Measurements from ENCODE around the gene REST.

Gene REST

DNA sequence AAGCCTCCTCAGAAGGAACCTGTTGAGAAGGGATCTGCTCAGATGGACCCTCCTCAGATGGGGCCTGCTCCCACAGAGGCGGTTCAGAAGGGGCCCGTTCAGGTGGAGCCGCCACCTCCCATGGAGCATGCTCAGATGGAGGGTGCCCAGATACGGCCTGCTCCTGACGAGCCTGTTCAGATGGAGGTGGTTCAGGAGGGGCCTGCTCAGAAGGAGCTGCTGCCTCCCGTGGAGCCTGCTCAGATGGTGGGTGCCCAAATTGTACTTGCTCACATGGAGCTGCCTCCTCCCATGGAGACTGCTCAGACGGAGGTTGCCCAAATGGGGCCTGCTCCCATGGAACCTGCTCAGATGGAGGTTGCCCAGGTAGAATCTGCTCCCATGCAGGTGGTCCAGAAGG lies 22.9 kb downstream of the REST start:
- no peak for TF ChIP-seq ZFP3 (CRISPR knock-in tag; IDR thresholded peaks at IDR 0.05)
- TF ChIP-seq, protein P1, sequence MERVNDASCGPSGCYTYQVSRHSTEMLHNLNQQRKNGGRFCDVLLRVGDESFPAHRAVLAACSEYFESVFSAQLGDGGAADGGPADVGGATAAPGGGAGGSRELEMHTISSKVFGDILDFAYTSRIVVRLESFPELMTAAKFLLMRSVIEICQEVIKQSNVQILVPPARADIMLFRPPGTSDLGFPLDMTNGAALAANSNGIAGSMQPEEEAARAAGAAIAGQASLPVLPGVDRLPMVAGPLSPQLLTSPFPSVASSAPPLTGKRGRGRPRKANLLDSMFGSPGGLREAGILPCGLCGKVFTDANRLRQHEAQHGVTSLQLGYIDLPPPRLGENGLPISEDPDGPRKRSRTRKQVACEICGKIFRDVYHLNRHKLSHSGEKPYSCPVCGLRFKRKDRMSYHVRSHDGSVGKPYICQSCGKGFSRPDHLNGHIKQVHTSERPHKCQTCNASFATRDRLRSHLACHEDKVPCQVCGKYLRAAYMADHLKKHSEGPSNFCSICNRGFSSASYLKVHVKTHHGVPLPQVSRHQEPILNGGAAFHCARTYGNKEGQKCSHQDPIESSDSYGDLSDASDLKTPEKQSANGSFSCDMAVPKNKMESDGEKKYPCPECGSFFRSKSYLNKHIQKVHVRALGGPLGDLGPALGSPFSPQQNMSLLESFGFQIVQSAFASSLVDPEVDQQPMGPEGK (CRISPR knock-in tag; IDR thresholded peaks at IDR 0.05; ENCODE audit: borderline replicate concordance) = no peak
- TF ChIP-seq, protein P2, sequence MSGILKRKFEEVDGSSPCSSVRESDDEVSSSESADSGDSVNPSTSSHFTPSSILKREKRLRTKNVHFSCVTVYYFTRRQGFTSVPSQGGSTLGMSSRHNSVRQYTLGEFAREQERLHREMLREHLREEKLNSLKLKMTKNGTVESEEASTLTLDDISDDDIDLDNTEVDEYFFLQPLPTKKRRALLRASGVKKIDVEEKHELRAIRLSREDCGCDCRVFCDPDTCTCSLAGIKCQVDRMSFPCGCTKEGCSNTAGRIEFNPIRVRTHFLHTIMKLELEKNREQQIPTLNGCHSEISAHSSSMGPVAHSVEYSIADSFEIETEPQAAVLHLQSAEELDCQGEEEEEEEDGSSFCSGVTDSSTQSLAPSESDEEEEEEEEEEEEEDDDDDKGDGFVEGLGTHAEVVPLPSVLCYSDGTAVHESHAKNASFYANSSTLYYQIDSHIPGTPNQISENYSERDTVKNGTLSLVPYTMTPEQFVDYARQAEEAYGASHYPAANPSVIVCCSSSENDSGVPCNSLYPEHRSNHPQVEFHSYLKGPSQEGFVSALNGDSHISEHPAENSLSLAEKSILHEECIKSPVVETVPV (CRISPR knock-in tag; IDR thresholded peaks at IDR 0.05) = no peak
- TF ChIP-seq ZNF70 (CRISPR knock-in tag; IDR thresholded peaks at IDR 0.05) = no peak
- no peak for TF ChIP-seq ESRRG (CRISPR knock-in tag; IDR thresholded peaks at IDR 0.05)
- TF ChIP-seq, protein P3, sequence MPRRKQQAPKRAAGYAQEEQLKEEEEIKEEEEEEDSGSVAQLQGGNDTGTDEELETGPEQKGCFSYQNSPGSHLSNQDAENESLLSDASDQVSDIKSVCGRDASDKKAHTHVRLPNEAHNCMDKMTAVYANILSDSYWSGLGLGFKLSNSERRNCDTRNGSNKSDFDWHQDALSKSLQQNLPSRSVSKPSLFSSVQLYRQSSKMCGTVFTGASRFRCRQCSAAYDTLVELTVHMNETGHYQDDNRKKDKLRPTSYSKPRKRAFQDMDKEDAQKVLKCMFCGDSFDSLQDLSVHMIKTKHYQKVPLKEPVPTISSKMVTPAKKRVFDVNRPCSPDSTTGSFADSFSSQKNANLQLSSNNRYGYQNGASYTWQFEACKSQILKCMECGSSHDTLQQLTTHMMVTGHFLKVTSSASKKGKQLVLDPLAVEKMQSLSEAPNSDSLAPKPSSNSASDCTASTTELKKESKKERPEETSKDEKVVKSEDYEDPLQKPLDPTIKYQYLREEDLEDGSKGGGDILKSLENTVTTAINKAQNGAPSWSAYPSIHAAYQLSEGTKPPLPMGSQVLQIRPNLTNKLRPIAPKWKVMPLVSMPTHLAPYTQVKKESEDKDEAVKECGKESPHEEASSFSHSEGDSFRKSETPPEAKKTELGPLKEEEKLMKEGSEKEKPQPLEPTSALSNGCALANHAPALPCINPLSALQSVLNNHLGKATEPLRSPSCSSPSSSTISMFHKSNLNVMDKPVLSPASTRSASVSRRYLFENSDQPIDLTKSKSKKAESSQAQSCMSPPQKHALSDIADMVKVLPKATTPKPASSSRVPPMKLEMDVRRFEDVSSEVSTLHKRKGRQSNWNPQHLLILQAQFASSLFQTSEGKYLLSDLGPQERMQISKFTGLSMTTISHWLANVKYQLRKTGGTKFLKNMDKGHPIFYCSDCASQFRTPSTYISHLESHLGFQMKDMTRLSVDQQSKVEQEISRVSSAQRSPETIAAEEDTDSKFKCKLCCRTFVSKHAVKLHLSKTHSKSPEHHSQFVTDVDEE (CRISPR knock-in tag; IDR thresholded peaks at IDR 0.05) = no peak
- TF ChIP-seq TCF4 (CRISPR knock-in tag; IDR thresholded peaks at IDR 0.05; ENCODE audit: borderline replicate concordance) = no peak
- TF ChIP-seq OSR1 (CRISPR knock-in tag; IDR thresholded peaks at IDR 0.05) = no peak
- no peak for TF ChIP-seq GLIS3 (CRISPR knock-in tag; IDR thresholded peaks at IDR 0.05)
- TF ChIP-seq, protein P4, sequence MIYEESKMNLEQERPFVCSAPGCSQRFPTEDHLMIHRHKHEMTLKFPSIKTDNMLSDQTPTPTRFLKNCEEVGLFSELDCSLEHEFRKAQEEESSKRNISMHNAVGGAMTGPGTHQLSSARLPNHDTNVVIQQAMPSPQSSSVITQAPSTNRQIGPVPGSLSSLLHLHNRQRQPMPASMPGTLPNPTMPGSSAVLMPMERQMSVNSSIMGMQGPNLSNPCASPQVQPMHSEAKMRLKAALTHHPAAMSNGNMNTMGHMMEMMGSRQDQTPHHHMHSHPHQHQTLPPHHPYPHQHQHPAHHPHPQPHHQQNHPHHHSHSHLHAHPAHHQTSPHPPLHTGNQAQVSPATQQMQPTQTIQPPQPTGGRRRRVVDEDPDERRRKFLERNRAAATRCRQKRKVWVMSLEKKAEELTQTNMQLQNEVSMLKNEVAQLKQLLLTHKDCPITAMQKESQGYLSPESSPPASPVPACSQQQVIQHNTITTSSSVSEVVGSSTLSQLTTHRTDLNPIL (CRISPR knock-in tag; IDR thresholded peaks at IDR 0.05; ENCODE audit: low read depth) = no peak
- TF ChIP-seq, protein P5, sequence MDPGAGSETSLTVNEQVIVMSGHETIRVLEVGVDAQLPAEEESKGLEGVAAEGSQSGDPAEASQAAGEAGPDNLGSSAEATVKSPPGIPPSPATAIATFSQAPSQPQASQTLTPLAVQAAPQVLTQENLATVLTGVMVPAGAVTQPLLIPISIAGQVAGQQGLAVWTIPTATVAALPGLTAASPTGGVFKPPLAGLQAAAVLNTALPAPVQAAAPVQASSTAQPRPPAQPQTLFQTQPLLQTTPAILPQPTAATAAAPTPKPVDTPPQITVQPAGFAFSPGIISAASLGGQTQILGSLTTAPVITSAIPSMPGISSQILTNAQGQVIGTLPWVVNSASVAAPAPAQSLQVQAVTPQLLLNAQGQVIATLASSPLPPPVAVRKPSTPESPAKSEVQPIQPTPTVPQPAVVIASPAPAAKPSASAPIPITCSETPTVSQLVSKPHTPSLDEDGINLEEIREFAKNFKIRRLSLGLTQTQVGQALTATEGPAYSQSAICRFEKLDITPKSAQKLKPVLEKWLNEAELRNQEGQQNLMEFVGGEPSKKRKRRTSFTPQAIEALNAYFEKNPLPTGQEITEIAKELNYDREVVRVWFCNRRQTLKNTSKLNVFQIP (CRISPR knock-in tag; IDR thresholded peaks at IDR 0.05; ENCODE audit: borderline replicate concordance, low read depth) = no peak
- TF ChIP-seq RARB (CRISPR knock-in tag; IDR thresholded peaks at IDR 0.05) = no peak
- no peak for TF ChIP-seq TOX (CRISPR knock-in tag; IDR thresholded peaks at IDR 0.05; ENCODE audit: borderline replicate concordance)
- TF ChIP-seq PPARA (CRISPR knock-in tag; IDR thresholded peaks at IDR 0.05; ENCODE audit: borderline replicate concordance) = no peak
- no peak for TF ChIP-seq ZC3H10 (CRISPR knock-in tag; IDR thresholded peaks at IDR 0.05)
- TF ChIP-seq SNAI2 (CRISPR knock-in tag; IDR thresholded peaks at IDR 0.05) = no peak
- no peak for TF ChIP-seq ISL1 (CRISPR knock-in tag; IDR thresholded peaks at IDR 0.05)
- TF ChIP-seq ZNF565 (CRISPR knock-in tag; conservative IDR thresholded peaks at IDR 0.05; ENCODE audit: low read depth) = no peak
- no peak for TF ChIP-seq BACH2 (CRISPR knock-in tag; IDR thresholded peaks at IDR 0.05; ENCODE audit: borderline replicate concordance)
- no peak for TF ChIP-seq CSDC2 (CRISPR knock-in tag; IDR thresholded peaks at IDR 0.05)
- no peak for ATAC-seq

DNA sequence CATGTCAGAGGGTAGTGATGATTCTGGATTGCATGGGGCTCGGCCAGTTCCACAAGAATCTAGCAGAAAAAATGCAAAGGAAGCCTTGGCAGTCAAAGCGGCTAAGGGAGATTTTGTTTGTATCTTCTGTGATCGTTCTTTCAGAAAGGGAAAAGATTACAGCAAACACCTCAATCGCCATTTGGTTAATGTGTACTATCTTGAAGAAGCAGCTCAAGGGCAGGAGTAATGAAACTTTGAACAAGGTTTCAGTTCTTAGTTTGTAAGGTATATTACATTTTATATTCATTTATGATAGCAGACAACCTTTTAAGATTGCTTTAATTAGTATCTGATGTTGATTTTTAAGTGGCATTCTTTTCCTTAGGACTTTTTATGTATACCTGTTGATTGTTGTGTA lies 24.2 kb downstream of the REST start:
- TF ChIP-seq RARB (CRISPR knock-in tag; IDR thresholded peaks at IDR 0.05) = no peak
- TF ChIP-seq ZNF565 (CRISPR knock-in tag; conservative IDR thresholded peaks at IDR 0.05; ENCODE audit: low read depth) = no peak
- TF ChIP-seq TOX (CRISPR knock-in tag; IDR thresholded peaks at IDR 0.05; ENCODE audit: borderline replicate concordance) = no peak
- TF ChIP-seq, protein P1 (CRISPR knock-in tag; IDR thresholded peaks at IDR 0.05; ENCODE audit: borderline replicate concordance) = no peak
- TF ChIP-seq TCF4 (CRISPR knock-in tag; IDR thresholded peaks at IDR 0.05; ENCODE audit: borderline replicate concordance) = no peak
- TF ChIP-seq CSDC2 (CRISPR knock-in tag; IDR thresholded peaks at IDR 0.05) = no peak
- no peak for TF ChIP-seq ESRRG (CRISPR knock-in tag; IDR thresholded peaks at IDR 0.05)
- TF ChIP-seq ZNF8 (CRISPR knock-in tag; IDR thresholded peaks at IDR 0.05) = no peak
- TF ChIP-seq GLIS3 (CRISPR knock-in tag; IDR thresholded peaks at IDR 0.05) = no peak
- no peak for TF ChIP-seq ZC3H10 (CRISPR knock-in tag; IDR thresholded peaks at IDR 0.05)
- TF ChIP-seq, protein P3 (CRISPR knock-in tag; IDR thresholded peaks at IDR 0.05) = no peak
- TF ChIP-seq SNAI2 (CRISPR knock-in tag; IDR thresholded peaks at IDR 0.05) = no peak
- no peak for TF ChIP-seq BACH2 (CRISPR knock-in tag; IDR thresholded peaks at IDR 0.05; ENCODE audit: borderline replicate concordance)
- no peak for TF ChIP-seq ZFP30 (CRISPR knock-in tag; IDR thresholded peaks at IDR 0.05)
- no peak for TF ChIP-seq ZNF70 (CRISPR knock-in tag; IDR thresholded peaks at IDR 0.05)
- ATAC-seq = no peak
